ENCODE data around the gene GPBAR1. TPM values are rescaled to one million over a fixed set of nuclear protein-coding genes. Genes with fewer than 3 reads are reported as not detected.
"Not testable (repeated sequence)": the region's sequence is repeated elsewhere in the genome, so short reads cannot be mapped to it uniquely, and the experiment has no call there.

GPBAR1 gene
- total RNA-seq, 2 experiments from 2014 or later, result 0.11 to 0.40 TPM

GRCh38 chr2:218267259-218267658 lies 6.4 kb downstream of the GPBAR1 start:
- ChIA-PET CTCF (interaction anchor here (0.9 to 1.8 kb wide), 3 partner anchors 10 to 464 kb away, joined by 3 to 7 read pairs (median 4); no protein-coding TSS in a partner anchor), POLR2A (interaction anchor here (0.8 kb wide), 1 partner anchor 19 kb away, joined by 3 read pairs; no protein-coding TSS in a partner anchor)
- Mint-ChIP-seq H3K9me3 (ENCODE audit: low read depth) (no peaks in the 10 kb centered on the region), H3K4me3 (peak overlapping the region; percentile 17), H3K27me3 (no peaks in the 10 kb centered on the region), H3K27ac (peak overlapping the region; percentile 42), H3K36me3 (ENCODE audit: low read depth) (peaks cover 27% of the 10 kb centered on the region), H3K4me1 (peaks cover 29% of the 10 kb centered on the region)
- DNase-seq, result no peak
- no peak for ATAC-seq
- intact Hi-C loops (cut with DNase I, micrococcal nuclease), result no loop called here

GRCh38 chr2:218269900-218270720 lies 9.3 kb downstream of the GPBAR1 start, which contains the start of the genes AAMP and PNKD:
Gene AAMP, minus strand, starts transcription at chr2:218270137. Its CDS starts 51 bp downstream, at chr2:218270086.
Gene PNKD, plus strand, starts transcription at chr2:218270519. Its CDS starts 17 bp downstream, at chr2:218270536.
- H3K36me3 Mint-ChIP-seq (ENCODE audit: low read depth), result peaks cover 33% of the 10 kb centered on the region
- intact Hi-C loops (cut with DNase I, micrococcal nuclease), result loop anchor here (1.0 to 5.0 kb wide), 16 partner anchors 16 to 1858 kb away; partner anchors contain the start of genes ARPC2 (in 2 of the 2), CNOT9 (in 2 of the 2), TMBIM1 (in 2 of the 2) and USP37 (in 2 of the 2)
- peak; percentile 92 for ATAC-seq
- H3K9me3 Mint-ChIP-seq (ENCODE audit: low read depth), result no peaks in the 10 kb centered on the region
- H3K4me1 Mint-ChIP-seq, result peaks cover 34% of the 10 kb centered on the region
- DNase-seq, result peak; percentile 100
- peak within 1 kb of the TSS; percentile 88 for H3K4me3 Mint-ChIP-seq
- ChIA-PET POLR2A (interaction anchor here (0.6 to 2.3 kb wide), 10 partner anchors 11 to 217 kb away, joined by 3 to 24 read pairs (median 4); partner anchors contain the start of gene ARPC2), CTCF (interaction anchor here (0.6 to 7.4 kb wide), 18 partner anchors 13 to 949 kb away, joined by 3 to 205 read pairs (median 4); partner anchors contain the start of genes ABCB6, ARPC2, CATIP and RNF25)
- no peaks in the 10 kb centered on the region for H3K27me3 Mint-ChIP-seq
- peak within 1 kb of the TSS; percentile 86 for H3K27ac Mint-ChIP-seq

- no peaks in the 10 kb centered on the region for H3K27me3 Mint-ChIP-seq
- peaks cover 34% of the 10 kb centered on the region for H3K4me1 Mint-ChIP-seq
- H3K4me3 Mint-ChIP-seq, result peak overlapping the region; percentile 88
- ChIA-PET CTCF (interaction anchor here (0.6 to 7.4 kb wide), 25 partner anchors 9 to 401 kb away, joined by 3 to 205 read pairs (median 4); partner anchors contain the start of genes ARPC2, CATIP, GPBAR1 and RNF25), POLR2A (interaction anchor here (0.6 to 2.3 kb wide), 9 partner anchors 11 to 216 kb away, joined by 3 to 24 read pairs (median 4); partner anchors contain the start of gene ARPC2)
- H3K27ac Mint-ChIP-seq, result peak overlapping the region; percentile 86
- DNase-seq (no peak), ATAC-seq (no peak)
- H3K9me3 Mint-ChIP-seq (ENCODE audit: low read depth), result no peaks in the 10 kb centered on the region
- peaks cover 36% of the 10 kb centered on the region for H3K36me3 Mint-ChIP-seq (ENCODE audit: low read depth)
- intact Hi-C loops (cut with DNase I, micrococcal nuclease), result loop anchor here (1.0 to 5.0 kb wide), 16 partner anchors 15 to 1859 kb away; partner anchors contain the start of genes ARPC2 (in 2 of the 2), CNOT9 (in 2 of the 2), TMBIM1 (in 2 of the 2) and USP37 (in 2 of the 2)
These were observed 10.1 kb downstream of the GPBAR1 start for GRCh38 chr2:218270721-218271486.

- H3K36me3 Mint-ChIP-seq (ENCODE audit: low read depth), result peaks cover 38% of the 10 kb centered on the region
- ATAC-seq, result no peak
- ChIA-PET CTCF (interaction anchor here (0.6 to 7.4 kb wide), 19 partner anchors 10 to 593 kb away, joined by 3 to 205 read pairs (median 4); partner anchors contain the start of genes CATIP, GPBAR1 and TMBIM1), POLR2A (interaction anchor here (0.6 to 2.3 kb wide), 3 partner anchors 15 to 85 kb away, joined by 3 to 24 read pairs (median 9); no protein-coding TSS in a partner anchor)
- H3K27ac Mint-ChIP-seq, result peak overlapping the region; percentile 86
- intact Hi-C loops (cut with DNase I, micrococcal nuclease), result loop anchor here (2.0 to 5.0 kb wide), 5 partner anchors 387 to 1859 kb away; partner anchors contain the start of genes BCS1L (in 1 of the 2), DNPEP (in 1 of the 2), GMPPA (in 1 of the 2) and SMARCAL1 (in 1 of the 2)
- H3K9me3 Mint-ChIP-seq (ENCODE audit: low read depth), result no peaks in the 10 kb centered on the region
- peaks cover 34% of the 10 kb centered on the region for H3K4me1 Mint-ChIP-seq
- peak overlapping the region; percentile 88 for H3K4me3 Mint-ChIP-seq
- no peak for DNase-seq
- H3K27me3 Mint-ChIP-seq, result no peaks in the 10 kb centered on the region
These were observed 10.6 kb downstream of the GPBAR1 start for GRCh38 chr2:218271487-218271797.

- H3K27ac Mint-ChIP-seq, result peak overlapping the region; percentile 3
- H3K4me3 Mint-ChIP-seq, result peak overlapping the region; percentile 88
- no peak for ATAC-seq
- no peaks in the 10 kb centered on the region for H3K27me3 Mint-ChIP-seq
- no peak for DNase-seq
- H3K36me3 Mint-ChIP-seq (ENCODE audit: low read depth), result peaks cover 43% of the 10 kb centered on the region
- intact Hi-C loops (cut with DNase I, micrococcal nuclease), result loop anchor here (1.0 to 5.0 kb wide), 6 partner anchors 84 to 1860 kb away; partner anchors contain the start of genes BCS1L (in 1 of the 2), CATIP (in 1 of the 2), DNPEP (in 1 of the 2) and GMPPA (in 1 of the 2)
- H3K4me1 Mint-ChIP-seq, result peaks cover 34% of the 10 kb centered on the region
- POLR2A ChIA-PET, result interaction anchor here (0.6 to 2.3 kb wide), 4 partner anchors 12 to 85 kb away, joined by 3 to 24 read pairs (median 6); no protein-coding TSS in a partner anchor
- no peaks in the 10 kb centered on the region for H3K9me3 Mint-ChIP-seq (ENCODE audit: low read depth)
- CTCF ChIA-PET, result interaction anchor here (0.6 to 7.4 kb wide), 24 partner anchors 11 to 593 kb away, joined by 3 to 205 read pairs (median 4); partner anchors contain the start of genes CATIP, GPBAR1 and TMBIM1
These were observed 11.2 kb downstream of the GPBAR1 start for GRCh38 chr2:218271865-218272530.

- H3K27me3 Mint-ChIP-seq, result no peaks in the 10 kb centered on the region
- H3K4me1 Mint-ChIP-seq, result peaks cover 28% of the 10 kb centered on the region
- no peaks in the 10 kb centered on the region for H3K9me3 Mint-ChIP-seq (ENCODE audit: low read depth)
- DNase-seq (peak; percentile 88), ATAC-seq (peak; percentile 21)
- no peak overlapping the region for H3K27ac Mint-ChIP-seq
- H3K4me3 Mint-ChIP-seq, result no peak overlapping the region
- intact Hi-C loops (cut with DNase I, micrococcal nuclease), result loop anchor here (1.0 to 5.0 kb wide), 3 partner anchors 84 to 1860 kb away; partner anchors contain the start of genes CATIP (in 1 of the 2), DNPEP (in 1 of the 2) and SMARCAL1 (in 1 of the 2)
- CTCF ChIA-PET, result interaction anchor here (0.6 to 7.4 kb wide), 18 partner anchors 9 to 575 kb away, joined by 3 to 205 read pairs (median 6); partner anchors contain the start of genes CATIP and TMBIM1
- H3K36me3 Mint-ChIP-seq (ENCODE audit: low read depth), result peaks cover 42% of the 10 kb centered on the region
- POLR2A ChIA-PET, result interaction anchor here (0.7 kb wide), 1 partner anchor 12 kb away, joined by 3 read pairs; no protein-coding TSS in a partner anchor
These were observed 11.9 kb downstream of the GPBAR1 start for GRCh38 chr2:218272531-218273212.

- not testable (repeated sequence) for H3K27me3 Mint-ChIP-seq; DNase-seq; ATAC-seq; H3K4me3 Mint-ChIP-seq; H3K9me3 Mint-ChIP-seq (ENCODE audit: low read depth)
- POLR2A ChIA-PET, result interaction anchor here (0.8 kb wide), 1 partner anchor 14 kb away, joined by 3 read pairs; no protein-coding TSS in a partner anchor
- intact Hi-C loops (cut with DNase I, micrococcal nuclease), result loop anchor here (5.0 kb wide), 2 partner anchors 1114 to 1861 kb away; partner anchors contain the start of genes DNPEP (in 1 of the 2) and SMARCAL1 (in 1 of the 2)
- H3K27ac Mint-ChIP-seq, result peak overlapping the region; percentile 43
- H3K4me1 Mint-ChIP-seq, result peaks cover 26% of the 10 kb centered on the region
- peaks cover 44% of the 10 kb centered on the region for H3K36me3 Mint-ChIP-seq (ENCODE audit: low read depth)
- CTCF ChIA-PET, result interaction anchor here (0.8 to 7.4 kb wide), 13 partner anchors 10 to 574 kb away, joined by 3 to 205 read pairs (median 4); partner anchors contain the start of genes CATIP and TMBIM1
These were observed 12.5 kb downstream of the GPBAR1 start for GRCh38 chr2:218273214-218273907.

GRCh38 chr2:218273908-218274249 lies 13.1 kb downstream of the GPBAR1 start:
- no peaks in the 10 kb centered on the region for H3K9me3 Mint-ChIP-seq (ENCODE audit: low read depth)
- DNase-seq, result no peak
- ChIA-PET POLR2A (interaction anchor here (0.8 kb wide), 1 partner anchor 13 kb away, joined by 3 read pairs; no protein-coding TSS in a partner anchor), CTCF (interaction anchor here (1.1 to 7.4 kb wide), 8 partner anchors 10 to 574 kb away, joined by 3 to 205 read pairs (median 6); partner anchors contain the start of genes CATIP and TMBIM1)
- peak overlapping the region; percentile 43 for H3K27ac Mint-ChIP-seq
- intact Hi-C loops (cut with DNase I, micrococcal nuclease), result loop anchor here (5.0 kb wide), 2 partner anchors 1113 to 1862 kb away; partner anchors contain the start of genes DNPEP (in 1 of the 2) and SMARCAL1 (in 1 of the 2)
- H3K4me1 Mint-ChIP-seq, result peaks cover 26% of the 10 kb centered on the region
- H3K36me3 Mint-ChIP-seq (ENCODE audit: low read depth), result peaks cover 46% of the 10 kb centered on the region
- H3K4me3 Mint-ChIP-seq, result no peak overlapping the region
- H3K27me3 Mint-ChIP-seq, result no peaks in the 10 kb centered on the region
- no peak for ATAC-seq
